ENCODE data around the gene TCF12.

The TCF12 gene

GRCh38 chr15:57273402-57273801 lies 355.0 kb downstream of the TCF12 start:
- no peak for DNase-seq

- DNase-seq: no peak
Observed at GRCh38 chr15:57278439-57278838, 360.0 kb downstream of the TCF12 start.

GRCh38 chr15:57280464-57280863 lies 362.0 kb downstream of the TCF12 start:
- no peak for DNase-seq

- DNase-seq: no peak
Observed at GRCh38 chr15:57281321-57281720, 362.9 kb downstream of the TCF12 start.

GRCh38 chr15:57282686-57283085 lies 364.2 kb downstream of the TCF12 start:
- no peak for DNase-seq

- DNase-seq: no peak
Observed at GRCh38 chr15:57283774-57284503, 365.5 kb downstream of the TCF12 start.

- no peak for DNase-seq
Observed at GRCh38 chr15:57284535-57284934, 366.1 kb downstream of the TCF12 start.

GRCh38 chr15:57285386-57285785 lies 366.9 kb downstream of the TCF12 start:
- no peak for DNase-seq

- DNase-seq: no peak
Observed at GRCh38 chr15:57286446-57287122, 368.1 kb downstream of the TCF12 start.

- no peak for DNase-seq
Observed at GRCh38 chr15:57287123-57287521, 368.7 kb downstream of the TCF12 start.

- DNase-seq: no peak
Observed at GRCh38 chr15:57288926-57289580, 370.6 kb downstream of the TCF12 start.

GRCh38 chr15:57290187-57290586 lies 371.7 kb downstream of the TCF12 start:
- no peak for DNase-seq

GRCh38 chr15:57290826-57291225 lies 372.4 kb downstream of the TCF12 start:
- no peak for DNase-seq

GRCh38 chr15:57296473-57297162 lies 378.2 kb downstream of the TCF12 start:
- no peak for DNase-seq

GRCh38 chr15:57297163-57297593 lies 378.7 kb downstream of the TCF12 start:
- DNase-seq: no peak

GRCh38 chr15:57297630-57298029 lies 379.2 kb downstream of the TCF12 start:
- DNase-seq: no peak

GRCh38 chr15:57298204-57298603 lies 379.8 kb downstream of the TCF12 start:
- no peak for DNase-seq

- no peak for DNase-seq
Observed at GRCh38 chr15:57298843-57299550, 380.6 kb downstream of the TCF12 start.

- DNase-seq: no peak
Observed at GRCh38 chr15:57301307-57301706, 382.9 kb downstream of the TCF12 start.

- DNase-seq: no peak
Observed at GRCh38 chr15:57302640-57303257, 384.3 kb downstream of the TCF12 start.

GRCh38 chr15:57305009-57305408 lies 386.6 kb downstream of the TCF12 start:
- no peak for DNase-seq

Measured in stimulated activated CD4-positive, alpha-beta T cell treated with anti-CD3 and anti-CD28 coated beads, Interleukin-4, amount 100 ng/mL, for 4 hours (primary cell).